Stimulated activated naive CD4-positive, alpha-beta T cell treated with Interleukin-2 at 50 U/mL for 16 hours (primary cell): Measurements from ENCODE around the gene BEX2.
"Not testable (repeated sequence)": the region's sequence is repeated elsewhere in the genome, so short reads cannot be mapped to it uniquely, and the experiment has no call there.

Experiments
- DNase-seq: peaks from one replicate; lab custom pipeline; 2025; lab: John Stamatoyannopoulos, UW

BEX2 gene

GRCh38 chrX:103310555-103311398, at the start of gene BEX2:
TSS of gene BEX2 (minus strand) at chrX:103310990. CDS start at chrX:103309976, 1,014 bp downstream.
- peak; percentile 84 for DNase-seq

- DNase-seq: no peak
Observed at GRCh38 chrX:103360092-103360491, 49.3 kb upstream of the BEX2 start.

GRCh38 chrX:103359605-103360004, 48.8 kb upstream of the BEX2 start:
- DNase-seq: not testable (repeated sequence)

GRCh38 chrX:103357871-103358270, 47.1 kb upstream of the BEX2 start:
- DNase-seq: no peak

GRCh38 chrX:103356858-103357257, 46.1 kb upstream of the BEX2 start:
- DNase-seq: no peak

- no peak for DNase-seq
Observed at GRCh38 chrX:103356130-103356798, 45.5 kb upstream of the BEX2 start, which contains the start of gene TCEAL9. TSS of gene TCEAL9 (plus strand) at chrX:103356506. CDS start at chrX:103357685, 1,179 bp downstream.

GRCh38 chrX:103347682-103348397, 37.0 kb upstream of the BEX2 start:
- DNase-seq: no peak

- no peak for DNase-seq
Observed at GRCh38 chrX:103344606-103345005, 33.8 kb upstream of the BEX2 start.

GRCh38 chrX:103343105-103343504, 32.3 kb upstream of the BEX2 start:
- DNase-seq: peak; percentile 1

GRCh38 chrX:103338663-103339062, 27.9 kb upstream of the BEX2 start:
- DNase-seq: no peak

- no peak for DNase-seq
Observed at GRCh38 chrX:103330681-103331288, 20.0 kb upstream of the BEX2 start.

GRCh38 chrX:103329991-103330390, 19.2 kb upstream of the BEX2 start, which contains the start of gene TCEAL7:
TSS of gene TCEAL7 (plus strand) at chrX:103330239. CDS start at chrX:103331404, 1,165 bp downstream.
- DNase-seq: no peak

- DNase-seq: no peak
Observed at GRCh38 chrX:103311399-103311780, 600 bp upstream of the BEX2 start.

GRCh38 chrX:103309860-103310554, 783 bp downstream of the BEX2 start:
- no peak for DNase-seq

GRCh38 chrX:103305666-103306065, 5.1 kb downstream of the BEX2 start:
- not testable (repeated sequence) for DNase-seq

- DNase-seq: no peak
Observed at GRCh38 chrX:103304705-103305104, 6.1 kb downstream of the BEX2 start.

GRCh38 chrX:103293118-103293517, 17.7 kb downstream of the BEX2 start:
- no peak for DNase-seq

GRCh38 chrX:103279624-103280023, 31.2 kb downstream of the BEX2 start:
- DNase-seq: no peak

GRCh38 chrX:103276581-103277002, 34.2 kb downstream of the BEX2 start, which contains the start of gene TCEAL5:
TSS of gene TCEAL5 (minus strand) at chrX:103276750. CDS start at chrX:103274563, 2,187 bp downstream.
- no peak for DNase-seq

- DNase-seq: no peak
Observed at GRCh38 chrX:103275947-103276567, 34.7 kb downstream of the BEX2 start.

- DNase-seq: no peak
Observed at GRCh38 chrX:103274284-103274683, 36.5 kb downstream of the BEX2 start.
